HEK293 (cell line): ENCODE data around the gene CCND1.

Source experiments
- AEBP2 ChIP-seq: fragments of 450-650 bp; formaldehyde crosslinking; IDR thresholded peaks from 2 replicates; pipeline ENCODE4 v1.5.1; 2016; ENCODE audit warnings: missing biosample characterization, missing genetic modification characterization, borderline replicate concordance
- EGR2 ChIP-seq: fragments of 450-650 bp; formaldehyde crosslinking; IDR thresholded peaks from 2 replicates; pipeline ENCODE4 v1.5.1; 2016; ENCODE audit warnings: low read depth, missing biosample characterization, missing genetic modification characterization
- KLF1 ChIP-seq: fragments of 450-650 bp; formaldehyde crosslinking; IDR thresholded peaks from 2 replicates; pipeline ENCODE4 v1.5.1; 2016; ENCODE audit warnings: missing biosample characterization, missing genetic modification characterization
- KLF8 ChIP-seq: fragments of 450-650 bp; formaldehyde crosslinking; IDR thresholded peaks from 2 replicates; pipeline ENCODE4 v1.5.1; 2016; ENCODE audit warnings: missing biosample characterization, missing genetic modification characterization
- TSHZ1 ChIP-seq: fragments of 450-650 bp; formaldehyde crosslinking; IDR thresholded peaks from 2 replicates; pipeline ENCODE4 v1.5.1; 2016; ENCODE audit warnings: missing biosample characterization, missing genetic modification characterization, borderline replicate concordance
- WT1 ChIP-seq: fragments of 450-650 bp; formaldehyde crosslinking; IDR thresholded peaks from 2 replicates; pipeline ENCODE4 v1.5.1; 2016; ENCODE audit warnings: missing biosample characterization, missing genetic modification characterization
- ZBTB1 ChIP-seq: fragments of 450-650 bp; formaldehyde crosslinking; IDR thresholded peaks from 2 replicates; pipeline ENCODE4 v1.5.1; 2016; ENCODE audit warnings: missing biosample characterization, missing genetic modification characterization
- ZBTB20 ChIP-seq: fragments of 450-650 bp; formaldehyde crosslinking; IDR thresholded peaks from 2 replicates; pipeline ENCODE4 v1.5.1; 2016; ENCODE audit warnings: missing biosample characterization, missing genetic modification characterization
- ZBTB6 ChIP-seq: fragments of 450-650 bp; formaldehyde crosslinking; IDR thresholded peaks from 2 replicates; pipeline ENCODE4 v1.5.1; 2017; ENCODE audit warnings: missing biosample characterization, missing genetic modification characterization
- ZIC2 ChIP-seq: fragments of 450-650 bp; formaldehyde crosslinking; IDR thresholded peaks from 2 replicates; pipeline ENCODE4 v1.5.1; 2016; ENCODE audit warnings: missing biosample characterization, missing genetic modification characterization
- ZNF114 ChIP-seq: fragments of 450-650 bp; formaldehyde crosslinking; IDR thresholded peaks from 2 replicates; pipeline ENCODE4 v1.5.0; 2017; ENCODE audit warnings: missing biosample characterization, missing genetic modification characterization
- ZNF121 ChIP-seq: fragments of 450-650 bp; formaldehyde crosslinking; IDR thresholded peaks from 2 replicates; pipeline ENCODE4 v1.5.1; 2016; ENCODE audit warnings: missing biosample characterization, missing genetic modification characterization
- ZNF140 ChIP-seq: fragments of 450-650 bp; formaldehyde crosslinking; IDR thresholded peaks from 2 replicates; pipeline ENCODE4 v1.5.1; 2016; ENCODE audit warnings: missing biosample characterization, missing genetic modification characterization
- ZNF157 ChIP-seq: fragments of 450-650 bp; formaldehyde crosslinking; IDR thresholded peaks from 2 replicates; pipeline ENCODE4 v1.5.1; 2016; ENCODE audit warnings: missing biosample characterization, missing genetic modification characterization
- ZNF202 ChIP-seq: fragments of 450-650 bp; formaldehyde crosslinking; IDR thresholded peaks from 2 replicates; pipeline ENCODE4 v1.5.1; 2016; ENCODE audit warnings: missing biosample characterization, missing genetic modification characterization, borderline replicate concordance
- ZNF266 ChIP-seq: fragments of 450-650 bp; formaldehyde crosslinking; IDR thresholded peaks from 2 replicates; pipeline ENCODE4 v1.5.1; 2016; ENCODE audit warnings: missing biosample characterization, missing genetic modification characterization, low read depth
- ZNF274 ChIP-seq, 2 experiments: fragments of 200-500 bp in 1 of 2; fragments of 450-650 bp in 1 of 2; sonication (Bioruptor generic) in 1 of 2; formaldehyde crosslinking in 1 of 2; IDR thresholded peaks; 2 replicates each; pipeline versions ENCODE4 v1.5.1 to v1.6.1; 2014 to 2016; ENCODE audit warnings: borderline replicate concordance in 1 of 2, inconsistent platforms in 1 of 2, low read length in 1 of 2, missing biosample characterization in 1 of 2, missing genetic modification characterization in 1 of 2
- ZNF324 ChIP-seq: fragments of 450-650 bp; formaldehyde crosslinking; IDR thresholded peaks from 2 replicates; pipeline ENCODE4 v1.5.1; 2016; ENCODE audit warnings: missing biosample characterization, missing genetic modification characterization
- ZNF354C ChIP-seq: fragments of 450-650 bp; formaldehyde crosslinking; IDR thresholded peaks from 2 replicates; pipeline ENCODE4 v1.5.1; 2016; ENCODE audit warnings: missing biosample characterization, missing genetic modification characterization, low read depth, borderline replicate concordance
- ZNF362 ChIP-seq: fragments of 450-650 bp; formaldehyde crosslinking; IDR thresholded peaks from 2 replicates; pipeline ENCODE4 v1.5.1; 2016; ENCODE audit warnings: missing biosample characterization, missing genetic modification characterization
- ZNF366 ChIP-seq: fragments of 450-650 bp; formaldehyde crosslinking; conservative IDR thresholded peaks from 2 replicates; pipeline ENCODE4 v1.5.1; 2016; ENCODE audit warnings: missing biosample characterization, missing genetic modification characterization
- ZNF433 ChIP-seq: fragments of 450-650 bp; formaldehyde crosslinking; IDR thresholded peaks from 2 replicates; pipeline ENCODE4 v1.5.1; 2016; ENCODE audit warnings: missing biosample characterization, missing genetic modification characterization, low read depth
- ZNF48 ChIP-seq: fragments of 450-650 bp; formaldehyde crosslinking; IDR thresholded peaks from 2 replicates; pipeline ENCODE4 v1.5.1; 2016; ENCODE audit warnings: missing biosample characterization, missing genetic modification characterization
- ZNF580 ChIP-seq: fragments of 450-650 bp; formaldehyde crosslinking; IDR thresholded peaks from 2 replicates; pipeline ENCODE4 v1.5.1; 2016; ENCODE audit warnings: missing biosample characterization, missing genetic modification characterization
- ZNF600 ChIP-seq: fragments of 450-650 bp; formaldehyde crosslinking; IDR thresholded peaks from 2 replicates; pipeline ENCODE4 v1.5.1; 2016; ENCODE audit warnings: missing biosample characterization, missing genetic modification characterization
- ZNF610 ChIP-seq: fragments of 450-650 bp; formaldehyde crosslinking; IDR thresholded peaks from 2 replicates; pipeline ENCODE4 v1.5.1; 2016; ENCODE audit warnings: missing biosample characterization, missing genetic modification characterization, borderline replicate concordance
- ZNF654 ChIP-seq: fragments of 450-650 bp; formaldehyde crosslinking; IDR thresholded peaks from 2 replicates; pipeline ENCODE4 v1.5.1; 2016; ENCODE audit warnings: low read depth, missing biosample characterization, missing genetic modification characterization
- ZNF768 ChIP-seq: fragments of 450-650 bp; formaldehyde crosslinking; IDR thresholded peaks from 2 replicates; pipeline ENCODE4 v1.5.1; 2018; ENCODE audit warnings: missing biosample characterization, mild to moderate bottlenecking, missing genetic modification characterization
- ZNF785 ChIP-seq: fragments of 450-650 bp; formaldehyde crosslinking; IDR thresholded peaks from 2 replicates; pipeline ENCODE4 v1.5.1; 2016; ENCODE audit warnings: missing biosample characterization, missing genetic modification characterization
- ZNF792 ChIP-seq: fragments of 450-650 bp; formaldehyde crosslinking; IDR thresholded peaks from 2 replicates; pipeline ENCODE4 v1.5.1; 2016; ENCODE audit warnings: missing biosample characterization, missing genetic modification characterization
- ZXDB ChIP-seq: fragments of 450-650 bp; formaldehyde crosslinking; IDR thresholded peaks from 2 replicates; pipeline ENCODE4 v1.5.1; 2016; ENCODE audit warnings: missing biosample characterization, missing genetic modification characterization
- TF ChIP-seq, protein P1 (sequence below): fragments of 450-650 bp; formaldehyde crosslinking; IDR thresholded peaks from 2 replicates; pipeline ENCODE4 v1.5.1; 2016; ENCODE audit warnings: missing biosample characterization, missing genetic modification characterization

The CCND1 gene

DNA sequence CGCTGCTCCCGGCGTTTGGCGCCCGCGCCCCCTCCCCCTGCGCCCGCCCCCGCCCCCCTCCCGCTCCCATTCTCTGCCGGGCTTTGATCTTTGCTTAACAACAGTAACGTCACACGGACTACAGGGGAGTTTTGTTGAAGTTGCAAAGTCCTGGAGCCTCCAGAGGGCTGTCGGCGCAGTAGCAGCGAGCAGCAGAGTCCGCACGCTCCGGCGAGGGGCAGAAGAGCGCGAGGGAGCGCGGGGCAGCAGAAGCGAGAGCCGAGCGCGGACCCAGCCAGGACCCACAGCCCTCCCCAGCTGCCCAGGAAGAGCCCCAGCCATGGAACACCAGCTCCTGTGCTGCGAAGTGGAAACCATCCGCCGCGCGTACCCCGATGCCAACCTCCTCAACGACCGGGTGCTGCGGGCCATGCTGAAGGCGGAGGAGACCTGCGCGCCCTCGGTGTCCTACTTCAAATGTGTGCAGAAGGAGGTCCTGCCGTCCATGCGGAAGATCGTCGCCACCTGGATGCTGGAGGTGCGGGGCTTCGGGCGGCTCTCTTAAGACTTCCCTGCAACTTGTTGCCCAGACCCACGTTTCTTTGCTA lies at the start of gene CCND1 (continued):
- no peak for TF ChIP-seq TSHZ1 (tag by site-specific recombination)
- TF ChIP-seq ZNF654: no peak
- no peak for TF ChIP-seq ZNF610 (tag by site-specific recombination)
- TF ChIP-seq ZNF768 (tag by site-specific recombination): no peak
- peak; percentile 65 for TF ChIP-seq ZBTB6 (tag by site-specific recombination)
- TF ChIP-seq ZNF157: no peak
- no peak for TF ChIP-seq ZNF202 (tag by site-specific recombination)
- TF ChIP-seq ZNF433 (tag by site-specific recombination): no peak
- TF ChIP-seq ZBTB1 (tag by site-specific recombination): no peak
- TF ChIP-seq ZNF140 (tag by site-specific recombination): no peak
- TF ChIP-seq ZNF274 (IDR thresholded peaks at IDR 0.05; ENCODE audit: low read length): no peak
- no peak for TF ChIP-seq ZNF274 (tag by site-specific recombination; IDR thresholded peaks at IDR 0.05; ENCODE audit: borderline replicate concordance)
- TF ChIP-seq ZBTB20 (tag by site-specific recombination): peak; percentile 64
- TF ChIP-seq AEBP2 (tag by site-specific recombination): no peak
- TF ChIP-seq ZNF362: no peak
- TF ChIP-seq ZNF580 (tag by site-specific recombination): no peak
- TF ChIP-seq KLF8 (tag by site-specific recombination): no peak
- no peak; the same call in 1 of the 2 replicates for TF ChIP-seq WT1 (tag by site-specific recombination)
- TF ChIP-seq ZNF324 (tag by site-specific recombination): no peak
- TF ChIP-seq ZNF600 (tag by site-specific recombination): peak; percentile 82
- no peak for TF ChIP-seq ZNF121 (tag by site-specific recombination)
- peak; percentile 41 for TF ChIP-seq ZXDB (tag by site-specific recombination)
- no peak for TF ChIP-seq ZNF114 (tag by site-specific recombination)
- TF ChIP-seq EGR2 (tag by site-specific recombination): no peak
- TF ChIP-seq ZNF785 (tag by site-specific recombination): no peak
- TF ChIP-seq ZNF366 (tag by site-specific recombination): no peak
- no peak for TF ChIP-seq KLF1
- TF ChIP-seq ZIC2 (tag by site-specific recombination): no peak
- no peak for TF ChIP-seq ZNF792 (tag by site-specific recombination)
- no peak for TF ChIP-seq ZNF354C (tag by site-specific recombination)
- TF ChIP-seq, protein P1, sequence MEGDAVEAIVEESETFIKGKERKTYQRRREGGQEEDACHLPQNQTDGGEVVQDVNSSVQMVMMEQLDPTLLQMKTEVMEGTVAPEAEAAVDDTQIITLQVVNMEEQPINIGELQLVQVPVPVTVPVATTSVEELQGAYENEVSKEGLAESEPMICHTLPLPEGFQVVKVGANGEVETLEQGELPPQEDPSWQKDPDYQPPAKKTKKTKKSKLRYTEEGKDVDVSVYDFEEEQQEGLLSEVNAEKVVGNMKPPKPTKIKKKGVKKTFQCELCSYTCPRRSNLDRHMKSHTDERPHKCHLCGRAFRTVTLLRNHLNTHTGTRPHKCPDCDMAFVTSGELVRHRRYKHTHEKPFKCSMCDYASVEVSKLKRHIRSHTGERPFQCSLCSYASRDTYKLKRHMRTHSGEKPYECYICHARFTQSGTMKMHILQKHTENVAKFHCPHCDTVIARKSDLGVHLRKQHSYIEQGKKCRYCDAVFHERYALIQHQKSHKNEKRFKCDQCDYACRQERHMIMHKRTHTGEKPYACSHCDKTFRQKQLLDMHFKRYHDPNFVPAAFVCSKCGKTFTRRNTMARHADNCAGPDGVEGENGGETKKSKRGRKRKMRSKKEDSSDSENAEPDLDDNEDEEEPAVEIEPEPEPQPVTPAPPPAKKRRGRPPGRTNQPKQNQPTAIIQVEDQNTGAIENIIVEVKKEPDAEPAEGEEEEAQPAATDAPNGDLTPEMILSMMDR: no peak
- no peak for TF ChIP-seq ZNF48 (tag by site-specific recombination)
- TF ChIP-seq ZNF266: no peak
